Pancreas (tissue), 10 donors: ENCODE data around the gene FGA. TPM values are rescaled to one million over a fixed set of nuclear protein-coding genes. Genes with fewer than 3 reads are reported as not detected.

Source experiments
- ATAC-seq, 4 donors: fragments of 200-7000 bp; cut with Tn5 transposase; one replicate each; pipeline versions ENCODE4 v1.8.0 to v1.9.1; 2020; ENCODE audit warnings: mild to moderate bottlenecking in 4 of 4, moderate library complexity in 4 of 4
- DNase-seq, 6 donors: peaks; one replicate each; pipeline ENCODE4 v3.0.0-alpha.2; 2020
- FAIRE-seq: peaks from 2 replicates; lab custom pipeline; 2012; peaks lifted over from hg19 to GRCh38; lab: Jason Lieb, UNC
- H3K27ac ChIP-seq, 4 donors: fragments of 200-600 bp; sonication (generic); 1 replicate in 3 of 4; 2 replicates in 1 of 4; pipeline versions ENCODE4 v1.5.0 to v1.8.0; 2020
- H3K27me3 ChIP-seq, 4 donors: fragments of 200-600 bp; one replicate each; pipeline ENCODE4 v1.8.0; 2021
- H3K36me3 ChIP-seq, 3 donors: fragments of 200-600 bp; sonication (generic) in 1 of 3; one replicate each; pipeline versions ENCODE4 v1.5.0 to v1.8.0; 2020 to 2021
- H3K4me1 ChIP-seq, 3 donors: fragments of 200-600 bp; one replicate each; pipeline ENCODE4 v1.8.0; 2021
- H3K4me3 ChIP-seq, 4 donors: fragments of 200-600 bp; sonication (generic) in 2 of 4; one replicate each; pipeline versions ENCODE4 v1.5.0 to v1.8.0; 2020 to 2021
- H3K9me3 ChIP-seq, 4 donors: fragments of 200-600 bp; one replicate each; pipeline ENCODE4 v1.8.0; 2021
- WGBS, 2 donors: extraction: QIAGEN DNeasy Blood & Tissue Kit; methylation state at CpG; one replicate each; pipeline ENCODE4 v1.1.7; 2013; 5-methylcytosine and 5-hydroxymethylcytosine counted together
- intact Hi-C, 3 donors: fragments of 100-400 bp; cut with DNase I; formaldehyde crosslinking; loops; one replicate each; pipeline versions ENCODE4 v1.11.1 to v1.14.2; 2022
- polyA plus RNA-seq, 2 donors: library from polyadenylated mRNA; stranded (reverse); fragments of 200-250 nt; gene quantifications; one replicate each; pipeline ENCODE4 v1.2.3, GENCODE V29; 2013
- total RNA-seq, 6 donors: library from RNA; stranded (reverse); fragmentation: NEBNext Ultra II Directional in 4 of 6; extraction: Animal tissue kit (Norgen Biotek cat#: 25700) in 4 of 6; gene quantifications; one replicate each; pipeline versions ENCODE4 v1.2.1 to v1.2.4, GENCODE V29; 2021 to 2023
- TF ChIP-seq, protein P1 (sequence below), 4 donors: fragments of 200-600 bp; sonication (generic) in 3 of 4; IDR thresholded peaks; one replicate each; pipeline versions ENCODE4 v1.5.0 to v1.8.0; 2021; ENCODE audit warnings: antibody characterized with exemption in 4 of 4
- donor health status: healthy with polysubstance abuse.
- donor health status: DM: no; HTN: no; CAD: no; lungs with moderate emphysema.
- donor health status: DM: no; HTN: no; CAD: no.
- donor health status: control.
- donor health status: control.
- donor health status: Bipolar disorder and iron deficiency.
- donor health status: DM: yes; HTN: yes; CAD: no.
- donor health status: DM: no; HTN: no; CAD: no.
- donor health status: DM: no; HTN: no; CAD: no.
- donor health status: DM: yes; HTN: yes; CAD: no.

Gene FGA
- total and polyA plus RNA-seq, 8 donors = 0.09 to 30.3 (median 7.7) TPM

DNA sequence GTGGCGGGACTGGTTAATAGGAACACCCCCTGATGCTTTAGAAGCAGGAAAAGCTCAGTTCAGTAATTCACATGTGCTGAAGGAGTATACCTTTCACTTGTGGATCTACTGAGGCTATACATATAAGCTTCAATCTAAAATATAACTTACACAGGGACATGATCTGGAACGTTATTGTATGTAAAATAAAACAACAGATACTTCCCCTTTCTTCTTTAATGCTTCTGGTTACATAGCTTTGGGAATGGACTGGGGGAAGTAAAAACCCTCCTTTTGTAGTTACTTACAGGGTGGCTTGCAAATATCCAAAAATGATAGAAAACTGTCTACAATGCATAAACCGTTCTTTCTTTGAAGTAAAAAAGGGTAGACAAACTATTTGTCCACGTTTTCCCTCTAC is 20.0 kb upstream of the FGA start:
- H3K9me3 ChIP-seq = no peaks in the 10 kb centered on the region
- FAIRE-seq (no peak), ATAC-seq (no peak), DNase-seq (no peak)
- no peaks in the 10 kb centered on the region for H3K36me3 ChIP-seq
- H3K27ac ChIP-seq = no peak overlapping the region
- peaks cover 0 to 14% (median 0%) of the 10 kb centered on the region in 3 donors for H3K4me1 ChIP-seq
- intact Hi-C loops = no loop called here
- H3K27me3 ChIP-seq = peaks cover 0 to 8% (median 4%) of the 10 kb centered on the region in 4 donors
- WGBS, 2 donors = 48 to 56% methylated on average over 4 of the region's 4 CpGs
- TF ChIP-seq, protein P1, sequence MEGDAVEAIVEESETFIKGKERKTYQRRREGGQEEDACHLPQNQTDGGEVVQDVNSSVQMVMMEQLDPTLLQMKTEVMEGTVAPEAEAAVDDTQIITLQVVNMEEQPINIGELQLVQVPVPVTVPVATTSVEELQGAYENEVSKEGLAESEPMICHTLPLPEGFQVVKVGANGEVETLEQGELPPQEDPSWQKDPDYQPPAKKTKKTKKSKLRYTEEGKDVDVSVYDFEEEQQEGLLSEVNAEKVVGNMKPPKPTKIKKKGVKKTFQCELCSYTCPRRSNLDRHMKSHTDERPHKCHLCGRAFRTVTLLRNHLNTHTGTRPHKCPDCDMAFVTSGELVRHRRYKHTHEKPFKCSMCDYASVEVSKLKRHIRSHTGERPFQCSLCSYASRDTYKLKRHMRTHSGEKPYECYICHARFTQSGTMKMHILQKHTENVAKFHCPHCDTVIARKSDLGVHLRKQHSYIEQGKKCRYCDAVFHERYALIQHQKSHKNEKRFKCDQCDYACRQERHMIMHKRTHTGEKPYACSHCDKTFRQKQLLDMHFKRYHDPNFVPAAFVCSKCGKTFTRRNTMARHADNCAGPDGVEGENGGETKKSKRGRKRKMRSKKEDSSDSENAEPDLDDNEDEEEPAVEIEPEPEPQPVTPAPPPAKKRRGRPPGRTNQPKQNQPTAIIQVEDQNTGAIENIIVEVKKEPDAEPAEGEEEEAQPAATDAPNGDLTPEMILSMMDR (IDR thresholded peaks at IDR 0.05) = no peak
- no peak overlapping the region for H3K4me3 ChIP-seq

DNA sequence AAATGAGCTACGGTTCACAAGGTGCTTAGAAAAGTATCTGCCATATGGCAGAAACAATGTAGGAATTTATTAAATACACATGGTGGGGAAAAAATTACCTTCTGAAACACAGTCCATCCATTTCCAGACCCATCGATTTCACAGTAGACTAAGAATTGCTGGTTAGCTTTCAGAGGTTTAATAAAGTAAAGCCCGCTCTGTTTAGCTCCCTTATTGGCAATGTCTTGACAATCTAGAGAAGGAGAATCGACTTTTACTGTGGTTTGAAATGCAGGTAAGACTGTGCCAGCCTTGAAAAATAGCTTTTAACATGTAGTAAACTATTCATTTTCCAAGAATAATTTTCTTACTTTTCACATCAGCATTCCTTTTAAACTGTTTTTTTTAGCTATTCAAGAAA is 19.0 kb upstream of the FGA start:
- no peak overlapping the region for H3K4me3 ChIP-seq
- no peak for ATAC-seq
- TF ChIP-seq, protein P1 (IDR thresholded peaks at IDR 0.05) = no peak
- peaks cover 0 to 8% (median 3%) of the 10 kb centered on the region in 4 donors for H3K27me3 ChIP-seq
- H3K9me3 ChIP-seq = no peaks in the 10 kb centered on the region
- H3K36me3 ChIP-seq = no peaks in the 10 kb centered on the region
- FAIRE-seq = no peak
- intact Hi-C loops = no loop called here
- no peak for DNase-seq
- WGBS, 2 donors = 69 to 81% methylated on average over 4 of the region's 4 CpGs
- no peak overlapping the region for H3K27ac ChIP-seq
- H3K4me1 ChIP-seq = peaks cover 0 to 5% (median 0%) of the 10 kb centered on the region in 3 donors

DNA sequence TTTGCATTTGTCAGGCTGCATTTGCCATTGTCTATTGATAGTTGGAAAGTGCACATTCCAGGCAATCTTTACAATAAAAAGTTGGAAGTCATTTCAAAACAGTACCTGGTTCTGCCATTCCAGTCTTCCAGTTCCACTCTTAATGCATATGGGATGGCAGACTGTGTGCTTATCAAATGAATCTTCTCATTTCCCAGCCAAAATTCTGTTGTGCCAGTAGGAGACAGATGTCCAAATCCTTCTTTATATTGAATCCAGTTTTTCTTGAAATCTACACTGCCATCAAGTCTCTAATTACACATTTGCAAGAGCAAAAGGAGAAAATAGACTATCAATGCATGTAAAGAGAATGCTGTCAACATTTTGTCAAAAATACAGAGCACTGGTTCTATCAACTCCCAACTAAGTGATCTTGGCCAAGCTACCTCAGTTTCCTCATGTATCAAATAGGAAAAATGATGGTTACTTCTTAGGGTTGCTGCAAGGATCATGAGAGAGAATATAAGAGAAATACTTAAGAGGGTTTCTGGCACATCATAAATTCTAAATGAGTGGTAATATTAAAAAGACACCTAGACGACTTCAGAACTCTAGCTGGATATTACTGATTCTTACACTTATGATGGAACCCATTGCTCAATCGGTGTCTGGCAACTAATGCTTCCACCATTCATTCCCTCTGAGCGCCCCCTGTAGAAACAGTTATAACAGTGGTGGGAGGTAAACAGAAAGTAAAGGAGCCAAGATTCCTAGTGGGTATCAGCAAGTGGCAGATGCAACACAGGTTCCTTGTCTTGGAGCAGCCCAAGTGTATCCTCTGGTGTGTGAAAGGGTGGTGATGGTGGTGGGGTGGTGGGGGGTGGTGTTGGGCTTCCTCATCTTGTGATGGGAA is 18.1 kb upstream of the FGA start:
- FAIRE-seq (no peak), ATAC-seq (no peak), DNase-seq (no peak)
- Histone ChIP-seq H3K9me3 (no peaks in the 10 kb centered on the region), H3K4me1 (no peaks in the 10 kb centered on the region), H3K27me3 (peaks cover 0 to 8% (median 0%) of the 10 kb centered on the region in 4 donors), H3K36me3 (no peaks in the 10 kb centered on the region), H3K4me3 (no peak overlapping the region), H3K27ac (no peak overlapping the region)
- 66 to 72% methylated on average over 3 of the region's 3 CpGs for WGBS, 2 donors
- TF ChIP-seq, protein P1 (IDR thresholded peaks at IDR 0.05) = no peak
- intact Hi-C loops = no loop called here

DNA sequence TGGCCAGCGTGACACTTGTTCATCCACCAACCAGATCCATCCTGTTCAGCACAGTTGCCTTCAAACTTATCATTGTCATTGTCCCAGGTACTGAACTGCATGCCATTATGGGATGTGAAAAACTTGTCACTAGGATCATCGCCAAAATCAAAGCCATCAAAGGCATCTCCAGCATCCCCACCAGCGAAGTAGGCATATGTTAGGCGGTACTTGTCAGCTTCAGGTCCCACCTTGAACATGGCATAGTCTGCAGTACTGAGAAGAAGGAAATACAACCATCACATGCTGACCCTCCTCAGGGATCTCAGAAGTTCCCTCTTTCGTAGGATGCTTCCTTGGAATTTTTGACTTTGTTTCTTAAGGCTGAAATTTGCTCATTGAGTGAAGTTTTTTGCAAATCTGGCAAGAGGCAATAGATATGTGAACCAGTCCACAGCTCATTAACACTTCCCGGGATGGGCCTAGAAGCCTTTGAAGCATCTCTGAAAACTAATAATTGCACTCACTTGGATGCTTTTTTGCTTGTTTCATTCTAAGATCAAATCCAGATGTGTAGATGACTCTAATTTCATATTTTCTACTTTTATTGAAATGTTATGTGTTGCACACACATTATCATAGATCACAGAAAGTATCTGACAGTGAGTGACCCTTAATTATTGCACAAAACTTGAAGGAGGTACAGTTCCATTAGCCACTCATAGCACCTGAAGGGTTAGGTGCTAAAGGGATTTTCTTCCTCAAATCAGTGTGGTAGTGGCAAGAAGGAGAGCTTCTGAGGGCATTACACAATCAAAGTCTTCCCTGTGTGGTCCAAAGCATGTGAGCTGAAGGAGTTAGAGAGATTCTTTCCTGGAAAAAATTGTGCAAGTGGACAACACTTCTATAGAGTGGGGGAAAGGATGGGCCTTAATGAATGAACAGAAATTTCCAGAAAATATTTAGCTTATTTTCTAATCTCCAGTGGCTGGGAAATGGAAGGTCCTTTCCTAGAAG is 16.5 kb upstream of the FGA start:
- H3K4me3 ChIP-seq = no peak overlapping the region

More for the DNA sequence above, 16.5 kb upstream of the FGA start:
- WGBS, 2 donors = 79 to 91% methylated on average over 6 of the region's 6 CpGs
- DNase-seq (no peak), ATAC-seq (no peak), FAIRE-seq (no peak)
- Histone ChIP-seq H3K4me1 (no peaks in the 10 kb centered on the region), H3K9me3 (no peaks in the 10 kb centered on the region), H3K27me3 (peaks cover 0 to 8% (median 0%) of the 10 kb centered on the region in 4 donors), H3K27ac (no peak overlapping the region), H3K36me3 (no peaks in the 10 kb centered on the region)
- TF ChIP-seq, protein P1 (IDR thresholded peaks at IDR 0.05) = no peak
- intact Hi-C loops = no loop called here
